ENCODE results near the gene VENTX. TPM values are rescaled to one million over a fixed set of nuclear protein-coding genes. Genes with fewer than 3 reads are reported as not detected.

Gene VENTX
- total RNA-seq, 4 donors from 2014 or later, result 0.46 to 2.5 (median 2.0) TPM

- no peak for TF ChIP-seq EP300 (IDR thresholded peaks at IDR 0.05)
- TF ChIP-seq POLR2AphosphoS5 (IDR thresholded peaks at IDR 0.05), result no peak
- no peak for TF ChIP-seq CTCF (IDR thresholded peaks at IDR 0.05)
- TF ChIP-seq POLR2A (IDR thresholded peaks at IDR 0.05; ENCODE audit: low read depth), result no peak
- peaks cover 56 to 80% (median 76%) of the 10 kb centered on the region in 4 donors for H3K36me3 ChIP-seq
- intact Hi-C loops (cut with DNase I), result no loop called here
Measured at GRCh38 chr10:133281084-133281483, 43.4 kb downstream of the VENTX start.

GRCh38 chr10:133281628-133282372, 44.1 kb downstream of the VENTX start:
- intact Hi-C loops (cut with DNase I), result no loop called here
- 92% methylated on average over 34 of the region's 38 CpGs for WGBS

More at GRCh38 chr10:133281084-133281483, 43.4 kb downstream of the VENTX start:
- Histone ChIP-seq H3K27ac (replicated peaks in 1 of 4) (no peak overlapping the region), H3K27me3 (peaks cover 0 to 18% (median 9%) of the 10 kb centered on the region in 4 donors), H3K4me3 (no peak overlapping the region), H3K4me1 (peaks cover 6 to 22% (median 16%) of the 10 kb centered on the region in 4 donors), H3K9me3 (no peaks in the 10 kb centered on the region)
- DNase-seq (ENCODE audit: extremely low spot score), result no peak
- WGBS, result 97% methylated on average over 13 of the region's 15 CpGs

GRCh38 chr10:133282846-133283390, 45.3 kb downstream of the VENTX start:
- H3K27ac ChIP-seq (replicated peaks in 1 of 4), result no peak overlapping the region
- no peak for DNase-seq (ENCODE audit: extremely low spot score)
- H3K27me3 ChIP-seq, result peaks cover 0 to under 1% (median 0%) of the 10 kb centered on the region in 4 donors
- H3K4me1 ChIP-seq, result peaks cover 0 to 4% (median 0%) of the 10 kb centered on the region in 4 donors
- no peak overlapping the region for H3K4me3 ChIP-seq
- intact Hi-C loops (cut with DNase I), result no loop called here
- WGBS, result 95% methylated on average over 20 of the region's 24 CpGs
- no peaks in the 10 kb centered on the region for H3K9me3 ChIP-seq
- TF ChIP-seq POLR2AphosphoS5 (IDR thresholded peaks at IDR 0.05) (no peak), EP300 (IDR thresholded peaks at IDR 0.05) (no peak), CTCF (IDR thresholded peaks at IDR 0.05) (no peak), POLR2A (IDR thresholded peaks at IDR 0.05; ENCODE audit: low read depth) (no peak)
- peaks cover 69 to 98% (median 94%) of the 10 kb centered on the region in 4 donors for H3K36me3 ChIP-seq

More at GRCh38 chr10:133281628-133282372, 44.1 kb downstream of the VENTX start:
- H3K4me3 ChIP-seq, result no peak overlapping the region
- peaks cover 0 to 15% (median 10%) of the 10 kb centered on the region in 4 donors for H3K4me1 ChIP-seq
- H3K27me3 ChIP-seq, result peaks cover 0 to 11% (median 3%) of the 10 kb centered on the region in 4 donors
- H3K9me3 ChIP-seq, result no peaks in the 10 kb centered on the region
- TF ChIP-seq EP300 (IDR thresholded peaks at IDR 0.05) (no peak), POLR2A (IDR thresholded peaks at IDR 0.05; ENCODE audit: low read depth) (no peak), CTCF (IDR thresholded peaks at IDR 0.05) (no peak)
- H3K36me3 ChIP-seq, result peaks cover 63 to 87% (median 83%) of the 10 kb centered on the region in 4 donors
- H3K27ac ChIP-seq (replicated peaks in 1 of 4), result no peak overlapping the region
- no peak for DNase-seq (ENCODE audit: extremely low spot score)

GRCh38 chr10:133283931-133284330, 46.3 kb downstream of the VENTX start:
- intact Hi-C loops (cut with DNase I), result no loop called here
- H3K27ac ChIP-seq (replicated peaks in 1 of 4), result no peak overlapping the region
- H3K9me3 ChIP-seq, result no peaks in the 10 kb centered on the region
- no peak overlapping the region for H3K4me3 ChIP-seq
- no peaks in the 10 kb centered on the region for H3K4me1 ChIP-seq
- H3K27me3 ChIP-seq, result no peaks in the 10 kb centered on the region
- no peak for DNase-seq (ENCODE audit: extremely low spot score)
- H3K36me3 ChIP-seq, result peaks cover 79 to 100% (median 99%) of the 10 kb centered on the region in 4 donors
- WGBS, result 93% methylated on average over 19 of the region's 24 CpGs
- TF ChIP-seq CTCF (IDR thresholded peaks at IDR 0.05) (no peak), POLR2AphosphoS5 (IDR thresholded peaks at IDR 0.05) (no peak), EP300 (IDR thresholded peaks at IDR 0.05) (no peak), POLR2A (IDR thresholded peaks at IDR 0.05; ENCODE audit: low read depth) (no peak)
